Neural crest cell (in vitro differentiated cells): ENCODE measurements around the gene KRTAP10-6. TPM values are rescaled to one million over a fixed set of nuclear protein-coding genes. Genes with fewer than 3 reads are reported as not detected.
"Not testable (repeated sequence)": the region's sequence is repeated elsewhere in the genome, so short reads cannot be mapped to it uniquely, and the experiment has no call there.

Experiments used
- DNase-seq: peaks from one replicate; pipeline ENCODE4 v3.0.0; 2021; ENCODE audit warnings: low read depth, mixed read lengths, low spot score
- H3K27ac Mint-ChIP-seq: one replicate; pipeline ENCODE4 v1.8.0; 2021; ENCODE audit warnings: mild to moderate bottlenecking, mixed read lengths; ENCODE audit not compliant: unreplicated experiment
- H3K27me3 Mint-ChIP-seq: 2 replicates; pipeline ENCODE4 v1.8.0; 2021; ENCODE audit warnings: low read depth, mild to moderate bottlenecking, mixed read lengths
- H3K36me3 Mint-ChIP-seq: 2 replicates; pipeline ENCODE4 v1.8.0; 2021; ENCODE audit warnings: low read depth, mild to moderate bottlenecking, mixed read lengths
- H3K4me1 Mint-ChIP-seq: 2 replicates; pipeline ENCODE4 v1.8.0; 2021; ENCODE audit warnings: mixed read lengths
- H3K4me3 Mint-ChIP-seq: one replicate; pipeline ENCODE4 v1.8.0; 2021; ENCODE audit warnings: mild to moderate bottlenecking, mixed read lengths
- H3K9me3 Mint-ChIP-seq: 2 replicates; pipeline ENCODE4 v1.8.0; 2021; ENCODE audit warnings: mixed read lengths
- total RNA-seq: library from RNA; stranded (reverse); gene quantifications from 2 replicates; pipeline ENCODE4 v1.2.1, GENCODE V29; 2021
- TF ChIP-seq, protein P1 (sequence below): fragments of 200-600 bp; sonication (generic); conservative IDR thresholded peaks from 2 replicates; pipeline ENCODE4 v1.5.0; 2021; ENCODE audit warnings: antibody characterized with exemption, mild to moderate bottlenecking

Gene KRTAP10-6
- total RNA-seq, 1 donor from 2014 or later, result not detected

DNA sequence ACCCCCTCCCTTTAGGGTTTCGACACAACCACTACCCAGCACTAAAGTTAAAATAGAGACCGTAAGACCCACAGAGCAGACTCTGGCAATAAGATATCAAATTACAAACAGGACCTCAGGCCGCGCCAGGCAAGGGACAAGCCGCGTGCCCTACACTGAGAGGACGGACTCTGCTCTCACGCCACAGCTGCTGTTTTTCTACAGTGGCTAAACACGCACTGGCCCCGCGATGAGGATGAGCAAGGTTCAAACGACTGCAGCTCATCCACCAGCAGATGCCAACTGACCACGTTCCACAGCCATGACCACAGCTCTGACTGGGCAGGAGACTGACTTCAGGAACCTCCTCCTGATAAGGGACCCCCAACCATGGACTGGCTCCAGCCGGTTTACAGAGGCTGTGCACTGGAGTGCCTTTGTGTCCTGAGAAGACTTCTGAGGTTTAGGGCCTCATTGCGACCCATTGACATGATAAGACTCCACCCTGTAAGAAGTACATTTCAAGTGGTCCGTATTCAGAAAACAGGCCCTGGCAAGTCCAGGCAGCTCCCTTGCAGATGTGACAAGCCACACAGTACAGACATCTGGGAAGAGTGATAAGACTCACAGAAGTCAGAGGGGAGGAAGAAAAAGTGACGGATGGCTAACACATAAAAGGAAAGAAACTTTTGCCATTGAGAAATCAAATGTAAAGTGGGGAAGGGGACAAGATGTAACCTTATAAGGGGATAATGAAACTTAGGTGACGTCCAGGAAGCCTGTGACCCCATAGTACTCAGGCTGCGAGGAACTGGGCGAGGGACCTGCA is 1.5 kb upstream of the KRTAP10-6 start:
- Mint-ChIP-seq H3K27me3 (no peaks in the 10 kb centered on the region), H3K9me3 (no peaks in the 10 kb centered on the region)

DNA sequence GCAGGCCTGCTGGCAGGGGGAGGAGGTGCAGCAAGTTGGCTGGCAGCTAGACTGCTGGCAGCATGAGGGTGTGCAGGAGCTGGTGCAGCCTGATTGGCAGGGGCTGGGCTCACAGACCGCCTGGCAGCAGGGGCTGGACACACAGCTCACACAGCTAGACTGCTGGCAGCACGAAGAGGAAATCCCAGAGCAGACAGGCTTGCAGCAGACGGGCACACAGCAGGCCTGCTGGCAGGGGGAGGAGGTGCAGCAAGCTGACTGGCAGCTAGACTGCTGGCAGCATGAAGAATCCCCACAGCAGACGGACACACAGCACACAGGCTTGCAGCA is 539 bp downstream of the KRTAP10-6 start:
- not testable (repeated sequence) for H3K9me3 Mint-ChIP-seq, H3K36me3 Mint-ChIP-seq, H3K4me3 Mint-ChIP-seq, H3K27ac Mint-ChIP-seq, DNase-seq
- peaks cover 14% of the 10 kb centered on the region for H3K4me1 Mint-ChIP-seq
- H3K27me3 Mint-ChIP-seq, result peaks cover 12% of the 10 kb centered on the region

More for the DNA sequence above, 1.5 kb upstream of the KRTAP10-6 start:
- Mint-ChIP-seq H3K36me3 (no peaks in the 10 kb centered on the region), H3K4me3 (no peak overlapping the region), H3K4me1 (peaks cover 25% of the 10 kb centered on the region), H3K27ac (peak overlapping the region; percentile 69)
- DNase-seq, result no peak
- TF ChIP-seq, protein P1, sequence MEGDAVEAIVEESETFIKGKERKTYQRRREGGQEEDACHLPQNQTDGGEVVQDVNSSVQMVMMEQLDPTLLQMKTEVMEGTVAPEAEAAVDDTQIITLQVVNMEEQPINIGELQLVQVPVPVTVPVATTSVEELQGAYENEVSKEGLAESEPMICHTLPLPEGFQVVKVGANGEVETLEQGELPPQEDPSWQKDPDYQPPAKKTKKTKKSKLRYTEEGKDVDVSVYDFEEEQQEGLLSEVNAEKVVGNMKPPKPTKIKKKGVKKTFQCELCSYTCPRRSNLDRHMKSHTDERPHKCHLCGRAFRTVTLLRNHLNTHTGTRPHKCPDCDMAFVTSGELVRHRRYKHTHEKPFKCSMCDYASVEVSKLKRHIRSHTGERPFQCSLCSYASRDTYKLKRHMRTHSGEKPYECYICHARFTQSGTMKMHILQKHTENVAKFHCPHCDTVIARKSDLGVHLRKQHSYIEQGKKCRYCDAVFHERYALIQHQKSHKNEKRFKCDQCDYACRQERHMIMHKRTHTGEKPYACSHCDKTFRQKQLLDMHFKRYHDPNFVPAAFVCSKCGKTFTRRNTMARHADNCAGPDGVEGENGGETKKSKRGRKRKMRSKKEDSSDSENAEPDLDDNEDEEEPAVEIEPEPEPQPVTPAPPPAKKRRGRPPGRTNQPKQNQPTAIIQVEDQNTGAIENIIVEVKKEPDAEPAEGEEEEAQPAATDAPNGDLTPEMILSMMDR, result no peak

DNA sequence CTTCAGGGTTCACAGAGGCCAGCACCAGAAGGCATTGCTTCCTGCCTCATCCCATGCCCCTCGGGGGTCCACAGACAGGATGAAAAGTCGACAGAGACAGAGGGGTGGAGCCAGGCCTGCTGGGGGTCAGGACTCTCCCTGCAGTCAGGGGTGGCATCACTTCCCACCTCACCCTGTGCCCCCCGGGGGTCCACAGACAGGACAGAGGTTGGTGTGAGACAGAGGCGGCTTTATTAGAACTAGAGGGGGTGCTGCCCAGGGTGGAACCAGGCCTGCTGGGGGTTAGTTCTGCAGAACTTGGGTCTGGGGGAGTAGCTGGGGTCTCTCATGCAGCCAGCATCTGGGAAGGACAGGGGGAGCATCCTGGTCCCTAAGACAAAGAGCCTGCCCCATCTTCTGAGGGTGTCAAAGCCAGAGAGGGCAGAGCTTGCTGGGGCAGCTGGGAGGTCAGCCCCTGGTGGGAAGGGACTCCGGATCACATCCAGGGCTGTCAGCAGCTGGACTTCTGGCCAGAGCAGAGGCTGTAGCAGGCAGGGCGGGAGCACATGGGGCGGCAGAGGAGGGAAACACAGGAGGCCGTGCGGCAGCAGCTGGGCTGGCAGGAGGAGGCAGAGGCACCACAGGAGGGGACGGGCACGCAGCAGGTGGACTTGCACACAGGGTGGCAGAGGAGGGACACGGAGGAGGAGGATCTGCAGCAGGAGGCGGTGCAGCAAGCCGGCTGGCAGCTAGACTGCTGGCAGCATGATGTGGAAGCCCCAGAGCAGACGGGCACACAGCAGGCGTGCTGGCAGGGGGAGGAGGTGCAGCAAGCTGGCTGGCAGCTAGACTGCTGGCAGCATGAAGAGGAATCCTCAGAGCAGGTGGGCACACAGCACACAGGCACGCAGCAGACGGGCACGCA is 1.2 kb downstream of the KRTAP10-6 start:
- not testable (repeated sequence) for DNase-seq, H3K9me3 Mint-ChIP-seq, H3K27ac Mint-ChIP-seq, H3K36me3 Mint-ChIP-seq, H3K4me3 Mint-ChIP-seq
- peaks cover 16% of the 10 kb centered on the region for H3K27me3 Mint-ChIP-seq
- H3K4me1 Mint-ChIP-seq, result peaks cover 14% of the 10 kb centered on the region

DNA sequence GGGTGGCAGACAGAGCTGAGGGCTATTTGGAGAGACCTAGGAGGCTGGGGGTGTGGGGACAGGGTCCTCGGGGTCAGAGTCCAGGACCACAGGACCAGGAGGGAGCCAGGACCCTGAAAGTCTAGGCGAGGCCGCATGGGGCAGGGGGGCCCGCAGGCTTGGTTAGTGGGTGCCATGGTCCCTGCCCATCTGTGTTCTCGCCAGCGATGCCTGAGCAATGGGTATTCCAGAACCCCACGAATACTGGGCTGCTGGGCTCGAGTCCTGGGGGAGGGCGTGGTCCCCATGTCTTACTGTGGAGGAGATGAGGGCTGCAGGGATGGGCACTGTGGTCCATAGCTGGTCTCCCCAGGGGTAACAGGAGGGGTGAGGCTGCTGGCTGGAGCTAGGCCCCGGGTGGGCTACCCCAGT is 2.0 kb downstream of the KRTAP10-6 start:
- H3K27me3 Mint-ChIP-seq, result peaks cover 23% of the 10 kb centered on the region
- peaks cover 17% of the 10 kb centered on the region for H3K4me1 Mint-ChIP-seq
- H3K36me3 Mint-ChIP-seq, result no peaks in the 10 kb centered on the region
- H3K4me3 Mint-ChIP-seq, result no peak overlapping the region
- H3K9me3 Mint-ChIP-seq, result no peaks in the 10 kb centered on the region
- TF ChIP-seq, protein P1, result no peak
- no peak for DNase-seq
- H3K27ac Mint-ChIP-seq, result peak overlapping the region; percentile 78

DNA sequence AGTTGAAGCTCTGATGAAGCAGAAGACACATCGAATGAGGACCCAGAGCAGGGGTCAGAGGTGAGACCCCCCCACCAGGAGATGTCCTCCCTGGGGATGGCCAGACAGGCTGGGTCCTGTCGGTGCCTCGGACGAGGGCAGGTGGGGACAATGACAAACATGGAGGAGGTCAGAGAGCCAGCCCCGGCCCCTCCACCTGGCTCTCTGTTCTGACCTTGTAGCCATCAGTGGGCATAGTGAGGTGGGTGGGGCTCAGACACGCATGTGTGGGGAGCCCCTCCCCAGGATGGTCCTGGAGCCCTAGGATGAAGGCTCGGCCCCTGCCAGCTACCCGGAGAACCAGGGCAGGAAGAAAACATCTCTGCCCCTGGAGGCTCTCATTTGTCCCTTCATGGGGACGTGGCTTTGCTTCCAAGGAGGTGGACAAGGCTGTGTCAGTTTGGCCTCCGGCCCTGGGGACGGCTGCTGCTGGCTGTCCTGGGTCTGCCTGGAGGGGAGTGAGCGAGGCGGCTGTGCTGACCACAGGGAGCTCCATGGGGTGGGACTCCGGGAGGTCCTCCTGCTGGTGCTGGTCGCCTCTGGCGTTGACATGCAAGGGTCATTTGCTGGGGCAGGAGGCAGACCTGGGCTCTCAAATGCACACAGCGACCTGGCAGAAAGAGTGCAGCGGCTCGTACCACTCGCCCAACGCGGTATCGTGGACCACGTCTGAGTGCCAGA is 2.6 kb downstream of the KRTAP10-6 start:
- peak overlapping the region; percentile 78 for H3K27ac Mint-ChIP-seq
- DNase-seq, result no peak
- H3K9me3 Mint-ChIP-seq, result no peaks in the 10 kb centered on the region
- TF ChIP-seq, protein P1, result no peak
- H3K4me3 Mint-ChIP-seq, result no peak overlapping the region
- H3K36me3 Mint-ChIP-seq, result no peaks in the 10 kb centered on the region
- H3K27me3 Mint-ChIP-seq, result peaks cover 26% of the 10 kb centered on the region
- H3K4me1 Mint-ChIP-seq, result peaks cover 18% of the 10 kb centered on the region

DNA sequence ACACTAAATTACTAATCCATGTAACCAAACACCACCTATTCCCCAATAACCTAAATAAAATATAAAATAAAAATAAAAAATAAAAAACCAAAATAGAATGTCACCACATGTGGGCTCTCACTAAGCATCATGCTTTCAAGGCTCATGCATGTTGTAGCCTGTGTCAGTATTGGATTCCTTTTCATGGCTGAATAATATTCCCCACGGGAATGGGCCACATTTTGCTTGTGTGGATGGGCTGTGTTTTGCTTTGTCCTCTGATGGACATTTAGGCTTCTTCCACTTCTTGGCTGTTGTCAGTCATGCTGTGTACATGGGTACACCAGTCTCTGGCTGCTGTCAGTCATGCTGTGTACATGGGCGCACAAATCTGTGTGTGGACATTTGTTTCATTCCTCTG is 3.2 kb downstream of the KRTAP10-6 start:
- H3K27ac Mint-ChIP-seq, result no peak overlapping the region
- TF ChIP-seq, protein P1, result no peak
- H3K4me3 Mint-ChIP-seq, result no peak overlapping the region
- no peaks in the 10 kb centered on the region for H3K36me3 Mint-ChIP-seq
- no peak for DNase-seq
- peaks cover 14% of the 10 kb centered on the region for H3K4me1 Mint-ChIP-seq
- H3K9me3 Mint-ChIP-seq, result no peaks in the 10 kb centered on the region
- H3K27me3 Mint-ChIP-seq, result peaks cover 30% of the 10 kb centered on the region
